GM21529 (cell line): ENCODE measurements around the gene INTS7.
"Not testable (repeated sequence)": the region's sequence is repeated elsewhere in the genome, so short reads cannot be mapped to it uniquely, and the experiment has no call there.

ENCODE experiments used
- ATAC-seq: cut with Tn5 transposase; IDR thresholded peaks from one replicate; pipeline ENCODE4 v1.9.1; 2021; ENCODE audit not compliant: unreplicated experiment

INTS7 gene

GRCh38 chr1:212035835-212036605 lies 663 bp upstream of the INTS7 start:
- ATAC-seq: peak; percentile 14

- ATAC-seq: peak; percentile 4
Measured at GRCh38 chr1:212034516-212035122, 738 bp downstream of the INTS7 start.

GRCh38 chr1:212030936-212031528 lies 4.3 kb downstream of the INTS7 start:
- no peak for ATAC-seq

- ATAC-seq: not testable (repeated sequence)
Measured at GRCh38 chr1:212027727-212028126, 7.6 kb downstream of the INTS7 start.

GRCh38 chr1:212024469-212025149 lies 10.7 kb downstream of the INTS7 start:
- ATAC-seq: no peak

- not testable (repeated sequence) for ATAC-seq
Measured at GRCh38 chr1:212022908-212023307, 12.4 kb downstream of the INTS7 start.

GRCh38 chr1:212021563-212021962 lies 13.8 kb downstream of the INTS7 start:
- ATAC-seq: no peak

- no peak for ATAC-seq
Measured at GRCh38 chr1:212020975-212021374, 14.4 kb downstream of the INTS7 start.

- no peak for ATAC-seq
Measured at GRCh38 chr1:212013672-212014071, 21.7 kb downstream of the INTS7 start.

- ATAC-seq: peak; percentile 92
Measured at GRCh38 chr1:212012034-212012740, 23.2 kb downstream of the INTS7 start.

- ATAC-seq: no peak
Measured at GRCh38 chr1:212010004-212010403, 25.4 kb downstream of the INTS7 start.

- no peak for ATAC-seq
Measured at GRCh38 chr1:212009561-212009960, 25.8 kb downstream of the INTS7 start.

- no peak for ATAC-seq
Measured at GRCh38 chr1:212007886-212008285, 27.5 kb downstream of the INTS7 start.

GRCh38 chr1:212007178-212007577 lies 28.2 kb downstream of the INTS7 start:
- no peak for ATAC-seq

- no peak for ATAC-seq
Measured at GRCh38 chr1:212004895-212005608, 30.3 kb downstream of the INTS7 start.

- no peak for ATAC-seq
Measured at GRCh38 chr1:212002536-212002935, 32.8 kb downstream of the INTS7 start.

- ATAC-seq: not testable (repeated sequence)
Measured at GRCh38 chr1:211997426-211997825, 37.9 kb downstream of the INTS7 start.

- ATAC-seq: no peak
Measured at GRCh38 chr1:211991695-211992094, 43.7 kb downstream of the INTS7 start.

GRCh38 chr1:211986628-211987254 lies 48.6 kb downstream of the INTS7 start:
- no peak for ATAC-seq
